Activated CD8-positive, alpha-beta memory T cell treated with anti-CD3 and anti-CD28 coated beads, Interleukin-2, amount 10 ng/mL, durations not matched to agents 7 days and 5 days (primary cell): ENCODE results near the gene PRAMEF13. TPM values are rescaled to one million over a fixed set of nuclear protein-coding genes. Genes with fewer than 3 reads are reported as not detected.
"Not testable (repeated sequence)": the region's sequence is repeated elsewhere in the genome, so short reads cannot be mapped to it uniquely, and the experiment has no call there.

ENCODE experiments used
- ATAC-seq: fragments of 150-1000 bp; cut with Tn5 transposase; one replicate; pipeline ENCODE4 v1.10.0; 2021; ENCODE audit warnings: moderate library complexity
- CTCF ChIA-PET: fragments of 350-600 bp; sonication (Branson Sonifier 250); formaldehyde crosslinking; loops from one replicate; lab custom pipeline; 2021; ENCODE audit warnings: antibody characterized with exemption; lab: Charles Lee
- DNase-seq: peaks from one replicate; pipeline ENCODE4 v3.0.0-alpha.2; 2020
- H3K27ac Mint-ChIP-seq: one replicate; pipeline ENCODE4 v1.8.0; 2021; ENCODE audit warnings: mild to moderate bottlenecking, mixed read lengths
- H3K27me3 Mint-ChIP-seq: one replicate; pipeline ENCODE4 v1.8.0; 2021; ENCODE audit warnings: mixed read lengths
- H3K36me3 Mint-ChIP-seq: one replicate; pipeline ENCODE4 v1.8.0; 2021; ENCODE audit warnings: mild to moderate bottlenecking, mixed read lengths
- H3K4me1 Mint-ChIP-seq: one replicate; pipeline ENCODE4 v1.8.0; 2021; ENCODE audit warnings: mixed read lengths
- H3K4me3 Mint-ChIP-seq: one replicate; pipeline ENCODE4 v1.8.0; 2021; ENCODE audit warnings: mild to moderate bottlenecking, moderate library complexity, mixed read lengths
- H3K9me3 Mint-ChIP-seq: one replicate; pipeline ENCODE4 v1.8.0; 2022; ENCODE audit warnings: low read depth, mixed read lengths
- total RNA-seq, 2 experiments: library from RNA; stranded (reverse); gene quantifications; one replicate each; pipeline ENCODE4 v1.2.3, GENCODE V29; 2021

PRAMEF13 gene
- total RNA-seq = not detected

GRCh38 chr1:13201309-13201708 is at the start of gene PRAMEF13:
Gene PRAMEF13 (minus strand): TSS chr1:13201409. CDS start chr1:13199589, 1,820 bp downstream.
- H3K27ac Mint-ChIP-seq, H3K36me3 Mint-ChIP-seq, H3K4me3 Mint-ChIP-seq, H3K4me1 Mint-ChIP-seq, H3K27me3 Mint-ChIP-seq, CTCF ChIA-PET, DNase-seq, ATAC-seq, H3K9me3 Mint-ChIP-seq: not testable (repeated sequence)

- H3K9me3 Mint-ChIP-seq, CTCF ChIA-PET, DNase-seq, ATAC-seq, H3K36me3 Mint-ChIP-seq, H3K4me3 Mint-ChIP-seq, H3K27me3 Mint-ChIP-seq, H3K4me1 Mint-ChIP-seq, H3K27ac Mint-ChIP-seq: not testable (repeated sequence)
Observed at GRCh38 chr1:13247122-13247521, 45.9 kb upstream of the PRAMEF13 start.

- H3K27ac Mint-ChIP-seq, H3K36me3 Mint-ChIP-seq, H3K4me1 Mint-ChIP-seq, H3K9me3 Mint-ChIP-seq, ATAC-seq, H3K27me3 Mint-ChIP-seq, CTCF ChIA-PET, DNase-seq, H3K4me3 Mint-ChIP-seq: not testable (repeated sequence)
Observed at GRCh38 chr1:13246554-13246871, 45.3 kb upstream of the PRAMEF13 start.

- H3K4me3 Mint-ChIP-seq, H3K27ac Mint-ChIP-seq, DNase-seq, H3K4me1 Mint-ChIP-seq, CTCF ChIA-PET, H3K36me3 Mint-ChIP-seq, H3K9me3 Mint-ChIP-seq, ATAC-seq, H3K27me3 Mint-ChIP-seq: not testable (repeated sequence)
Observed at GRCh38 chr1:13245841-13246553, 44.8 kb upstream of the PRAMEF13 start.

GRCh38 chr1:13243536-13244263 is 42.5 kb upstream of the PRAMEF13 start:
- H3K4me3 Mint-ChIP-seq, H3K9me3 Mint-ChIP-seq, H3K27me3 Mint-ChIP-seq, DNase-seq, CTCF ChIA-PET, H3K36me3 Mint-ChIP-seq, H3K27ac Mint-ChIP-seq, H3K4me1 Mint-ChIP-seq, ATAC-seq: not testable (repeated sequence)

- CTCF ChIA-PET = not testable (repeated sequence)
Observed at GRCh38 chr1:13239633-13240032, 38.4 kb upstream of the PRAMEF13 start.

GRCh38 chr1:13237572-13237971 is 36.4 kb upstream of the PRAMEF13 start:
- CTCF ChIA-PET = interaction anchor here (0.6 kb wide), 1 partner anchor 10 kb away, joined by 4 read pairs; no protein-coding TSS in a partner anchor
- DNase-seq, ATAC-seq: not testable (repeated sequence)

More at GRCh38 chr1:13239633-13240032, 38.4 kb upstream of the PRAMEF13 start:
- H3K4me1 Mint-ChIP-seq, H3K27me3 Mint-ChIP-seq, DNase-seq, H3K27ac Mint-ChIP-seq, H3K36me3 Mint-ChIP-seq, ATAC-seq, H3K4me3 Mint-ChIP-seq, H3K9me3 Mint-ChIP-seq: not testable (repeated sequence)

GRCh38 chr1:13234057-13234456 is 32.8 kb upstream of the PRAMEF13 start:
- ATAC-seq, H3K27ac Mint-ChIP-seq, H3K27me3 Mint-ChIP-seq, H3K36me3 Mint-ChIP-seq, H3K4me3 Mint-ChIP-seq, H3K9me3 Mint-ChIP-seq, H3K4me1 Mint-ChIP-seq, CTCF ChIA-PET, DNase-seq: not testable (repeated sequence)

More at GRCh38 chr1:13237572-13237971, 36.4 kb upstream of the PRAMEF13 start:
- H3K4me1 Mint-ChIP-seq, H3K27me3 Mint-ChIP-seq, H3K4me3 Mint-ChIP-seq, H3K9me3 Mint-ChIP-seq, H3K27ac Mint-ChIP-seq, H3K36me3 Mint-ChIP-seq: not testable (repeated sequence)

- H3K36me3 Mint-ChIP-seq, CTCF ChIA-PET, ATAC-seq, H3K4me1 Mint-ChIP-seq, H3K27me3 Mint-ChIP-seq, H3K9me3 Mint-ChIP-seq, H3K4me3 Mint-ChIP-seq, DNase-seq, H3K27ac Mint-ChIP-seq: not testable (repeated sequence)
Observed at GRCh38 chr1:13232056-13232455, 30.8 kb upstream of the PRAMEF13 start.

- DNase-seq, H3K9me3 Mint-ChIP-seq, H3K36me3 Mint-ChIP-seq, ATAC-seq, H3K4me3 Mint-ChIP-seq, H3K27ac Mint-ChIP-seq, H3K27me3 Mint-ChIP-seq, H3K4me1 Mint-ChIP-seq, CTCF ChIA-PET: not testable (repeated sequence)
Observed at GRCh38 chr1:13231061-13231750, 30.0 kb upstream of the PRAMEF13 start.

GRCh38 chr1:13230601-13231000 is 29.4 kb upstream of the PRAMEF13 start:
- H3K9me3 Mint-ChIP-seq, H3K36me3 Mint-ChIP-seq, DNase-seq, H3K27ac Mint-ChIP-seq, CTCF ChIA-PET, H3K27me3 Mint-ChIP-seq, H3K4me1 Mint-ChIP-seq, ATAC-seq, H3K4me3 Mint-ChIP-seq: not testable (repeated sequence)

- DNase-seq, H3K27me3 Mint-ChIP-seq, H3K36me3 Mint-ChIP-seq, H3K9me3 Mint-ChIP-seq, H3K4me1 Mint-ChIP-seq, ATAC-seq, H3K4me3 Mint-ChIP-seq, CTCF ChIA-PET, H3K27ac Mint-ChIP-seq: not testable (repeated sequence)
Observed at GRCh38 chr1:13230096-13230495, 28.9 kb upstream of the PRAMEF13 start.

GRCh38 chr1:13228343-13228781 is 27.2 kb upstream of the PRAMEF13 start:
- peak; percentile 62 for DNase-seq
- H3K36me3 Mint-ChIP-seq = no peaks in the 10 kb centered on the region
- H3K4me1 Mint-ChIP-seq = no peaks in the 10 kb centered on the region
- H3K27me3 Mint-ChIP-seq = no peaks in the 10 kb centered on the region
- CTCF ChIA-PET = interaction anchor here (0.7 kb wide), 1 partner anchor 9 kb away, joined by 4 read pairs; no protein-coding TSS in a partner anchor
- H3K27ac Mint-ChIP-seq = no peak overlapping the region
- H3K9me3 Mint-ChIP-seq = no peaks in the 10 kb centered on the region
- no peak for ATAC-seq
- H3K4me3 Mint-ChIP-seq = no peak overlapping the region
